NOMO-1 (cell line): ENCODE measurements around the gene DIO1.

Source experiments
- DNase-seq, 2 experiments: peaks; one replicate each; lab custom pipeline; 2025; ENCODE audit not compliant: unreplicated experiment in 2 of 2; lab: John Stamatoyannopoulos, UW

DIO1 gene

DNA sequence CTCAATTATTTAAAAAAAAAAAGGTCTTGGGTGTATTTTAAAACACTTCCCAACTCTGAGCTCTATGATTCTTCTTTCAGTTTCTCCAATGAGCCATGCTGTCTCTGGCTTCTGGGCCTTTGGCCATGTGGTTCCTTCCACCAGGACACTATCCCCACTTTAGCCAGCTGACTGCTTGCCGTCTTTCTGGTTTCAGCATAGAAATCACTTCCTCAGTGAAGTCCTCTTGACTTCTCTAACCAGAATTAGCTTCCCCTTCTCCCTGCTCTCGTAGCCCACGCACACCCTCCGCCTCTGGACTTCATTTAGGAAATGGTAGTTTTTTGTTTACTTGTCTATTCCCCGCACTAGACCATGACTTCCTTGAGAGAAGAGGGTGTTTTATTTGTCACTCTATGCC is 1.1 kb upstream of the DIO1 start:
- DNase-seq, result peak; percentile 58 to 65

DNA sequence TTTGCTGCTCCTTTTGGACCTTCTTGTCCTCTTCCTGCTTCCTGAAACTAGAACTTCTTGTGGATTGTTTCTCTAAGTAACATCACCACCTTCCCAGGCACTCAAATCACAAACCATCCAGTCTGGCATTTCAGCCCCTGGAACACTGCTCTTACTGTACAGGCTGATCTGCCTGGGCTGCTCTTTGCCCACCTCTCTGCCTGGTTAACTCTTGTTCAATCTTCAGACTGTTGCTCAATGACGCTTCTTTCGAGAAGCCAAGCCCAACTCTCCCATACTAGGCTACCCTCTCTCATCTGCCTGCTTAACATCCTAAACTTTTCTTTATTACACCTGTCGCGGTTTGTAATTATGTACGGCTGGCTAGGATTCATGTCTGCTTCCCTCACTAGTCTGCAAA is 657 bp downstream of the DIO1 start:
- DNase-seq, result no peak

DNA sequence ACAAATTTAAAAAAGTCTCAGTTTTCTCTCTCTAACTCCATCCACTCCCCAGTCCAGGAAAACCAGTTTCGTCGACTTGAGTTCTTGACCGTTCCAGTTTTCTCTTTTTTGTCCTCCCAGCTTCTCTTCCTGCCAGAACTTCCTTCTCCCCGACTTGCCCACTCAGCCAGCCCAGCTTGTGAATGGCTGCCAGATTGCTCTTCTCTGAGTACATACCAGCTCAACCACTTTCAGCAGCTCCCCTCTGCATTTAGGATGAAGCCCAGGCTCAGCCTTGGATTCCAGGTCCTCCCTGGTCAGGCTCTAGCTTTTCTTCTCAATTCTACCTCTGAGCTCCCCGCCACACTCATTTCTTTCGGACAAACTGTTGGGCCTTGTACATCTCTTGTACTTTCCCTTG is 1.4 kb downstream of the DIO1 start:
- DNase-seq, result no peak

DNA sequence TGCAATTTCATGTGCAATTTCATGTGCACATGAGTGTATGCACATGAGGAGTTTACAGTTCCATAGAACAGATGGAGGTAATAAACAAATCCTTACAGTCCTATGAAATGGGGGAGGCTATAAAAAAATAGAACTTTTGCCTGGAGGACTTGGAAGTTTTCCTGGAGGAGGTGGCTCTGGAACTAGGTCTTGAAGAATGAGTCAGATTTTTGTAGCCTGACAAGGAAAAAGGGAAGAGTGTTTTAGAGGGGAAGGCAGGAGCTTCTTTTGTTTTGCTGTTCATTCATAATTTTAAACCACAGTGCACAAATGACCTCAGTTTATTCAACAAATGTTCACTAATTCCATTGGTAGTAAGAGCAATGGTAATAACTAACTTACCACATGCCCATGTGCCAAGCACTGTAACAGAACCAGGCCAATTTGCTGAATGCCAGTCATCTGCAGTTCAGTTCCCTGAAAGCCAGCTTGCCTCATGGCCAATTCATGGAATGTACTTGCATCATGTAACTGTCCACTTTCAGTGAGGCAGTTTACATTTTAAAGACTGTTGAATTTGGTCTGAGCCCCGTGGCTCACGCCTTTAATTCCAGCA is 2.7 kb downstream of the DIO1 start:
- DNase-seq, result no peak

DNA sequence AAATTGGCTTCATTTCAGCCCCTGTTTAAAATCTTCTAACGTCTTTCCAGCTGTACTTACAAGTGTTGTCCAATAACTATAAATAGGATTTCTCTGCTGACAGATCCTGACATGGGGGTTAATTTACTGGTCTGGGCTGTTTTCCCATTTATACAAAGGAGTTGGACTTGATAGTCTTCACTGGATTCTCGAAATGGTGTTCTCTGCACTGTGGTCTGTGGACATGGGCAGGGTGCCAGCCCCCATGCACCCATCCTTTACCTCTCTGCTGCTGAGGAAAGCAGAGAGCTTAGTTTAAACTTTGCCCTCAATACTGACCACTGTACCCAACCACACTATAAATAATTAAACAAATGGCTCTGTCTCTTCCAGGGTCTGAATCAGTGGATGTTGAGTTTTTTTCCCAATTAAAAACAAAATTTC is 5.2 kb downstream of the DIO1 start:
- no peak for DNase-seq

DNA sequence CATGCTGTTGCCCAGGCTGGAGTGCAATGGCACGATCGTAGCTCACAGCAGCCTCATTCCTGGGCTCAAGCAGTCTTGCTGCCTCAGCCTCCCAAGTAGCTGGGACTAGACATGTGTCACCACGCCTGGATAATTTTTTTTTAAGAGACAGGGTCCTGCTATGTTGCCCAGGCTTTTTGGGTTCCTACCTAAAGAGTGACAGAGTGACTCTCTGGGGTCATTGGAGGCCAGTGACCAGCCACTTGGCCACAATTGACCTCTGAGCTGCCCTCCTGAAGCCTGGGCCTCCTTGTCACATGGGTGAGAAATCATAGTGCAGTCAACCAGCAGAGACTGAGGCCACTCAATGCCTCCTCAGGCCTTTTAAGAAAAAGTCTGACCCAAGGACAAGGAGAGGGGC is 5.7 kb downstream of the DIO1 start:
- no peak for DNase-seq

DNA sequence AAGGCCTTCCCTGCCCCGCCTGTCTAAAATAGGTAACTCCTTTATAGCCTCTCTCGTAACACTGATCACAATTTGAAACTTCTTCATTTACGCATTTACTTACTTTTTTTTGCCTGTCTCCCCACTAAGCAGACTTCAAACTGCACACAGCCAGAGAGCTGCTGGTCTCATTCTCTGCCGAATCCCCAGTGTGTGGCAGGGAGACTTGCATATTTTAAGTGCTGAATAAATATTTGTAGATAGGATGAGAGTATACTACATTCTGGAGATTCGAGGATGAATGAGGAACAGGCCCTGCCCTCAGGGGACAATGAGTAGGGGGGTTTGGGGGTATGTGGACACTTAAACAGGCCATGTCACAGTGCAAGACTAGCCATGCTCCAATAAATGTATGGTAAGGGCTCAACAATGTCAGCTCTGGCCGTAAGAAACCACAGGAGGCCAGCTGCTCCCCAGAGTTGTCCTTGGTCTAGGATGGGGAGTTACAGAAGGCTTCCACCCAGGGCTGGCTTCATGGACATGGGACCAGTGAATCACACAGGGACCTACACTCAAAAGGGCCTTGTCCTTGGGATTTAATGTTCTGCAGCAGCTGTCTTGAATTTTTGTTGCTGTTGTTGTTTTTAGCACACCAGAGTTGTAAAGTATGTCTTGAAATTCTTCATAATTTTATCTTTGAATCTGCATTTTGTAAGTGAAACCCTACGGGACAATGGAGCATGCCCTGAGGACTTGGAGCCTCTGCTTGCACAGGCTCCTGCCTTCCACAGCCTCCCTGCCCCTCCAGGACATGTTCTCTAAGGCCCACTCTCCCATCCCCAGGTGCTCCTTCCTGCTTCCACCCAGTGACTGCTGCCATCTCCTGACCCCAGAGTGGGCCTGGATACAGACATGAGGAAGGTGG is 8.5 kb downstream of the DIO1 start:
- no peak for DNase-seq

DNA sequence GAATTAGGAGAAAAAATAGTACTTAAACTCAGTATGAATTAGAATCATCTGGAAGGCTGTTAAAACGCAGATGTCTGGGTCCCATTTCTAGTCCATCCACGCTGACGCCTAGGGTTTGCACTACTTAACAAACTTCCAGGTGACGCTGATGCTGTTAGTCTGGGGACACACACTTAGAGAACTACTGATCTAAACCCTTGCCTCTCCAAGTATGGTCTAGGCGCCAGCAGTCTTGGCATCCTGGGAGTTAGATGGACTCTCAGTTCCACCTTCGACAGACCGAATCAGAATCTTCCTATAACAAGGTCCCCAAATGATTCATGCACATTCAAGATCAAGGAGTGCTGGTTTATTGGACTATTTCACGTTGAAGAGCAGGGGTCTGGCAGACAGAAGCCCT is 11.5 kb downstream of the DIO1 start:
- DNase-seq, result no peak

DNA sequence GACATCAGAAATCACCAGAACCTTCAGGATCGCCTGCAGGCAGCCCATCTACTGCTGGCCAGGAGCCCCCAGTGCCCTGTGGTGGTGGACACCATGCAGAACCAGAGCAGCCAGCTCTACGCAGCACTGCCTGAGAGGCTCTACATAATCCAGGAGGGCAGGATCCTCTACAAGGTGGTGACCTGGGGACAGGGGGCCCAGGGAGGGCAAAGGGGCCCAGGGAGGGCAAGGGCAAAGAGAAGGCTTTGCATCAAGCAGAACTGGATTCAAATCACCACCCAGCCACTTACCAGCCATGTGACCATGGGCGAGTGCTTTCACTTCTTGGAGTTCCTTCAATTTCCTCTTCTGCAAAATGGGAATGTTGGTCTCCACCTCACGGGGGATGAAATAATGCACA is 12.1 kb downstream of the DIO1 start:
- DNase-seq, result no peak

DNA sequence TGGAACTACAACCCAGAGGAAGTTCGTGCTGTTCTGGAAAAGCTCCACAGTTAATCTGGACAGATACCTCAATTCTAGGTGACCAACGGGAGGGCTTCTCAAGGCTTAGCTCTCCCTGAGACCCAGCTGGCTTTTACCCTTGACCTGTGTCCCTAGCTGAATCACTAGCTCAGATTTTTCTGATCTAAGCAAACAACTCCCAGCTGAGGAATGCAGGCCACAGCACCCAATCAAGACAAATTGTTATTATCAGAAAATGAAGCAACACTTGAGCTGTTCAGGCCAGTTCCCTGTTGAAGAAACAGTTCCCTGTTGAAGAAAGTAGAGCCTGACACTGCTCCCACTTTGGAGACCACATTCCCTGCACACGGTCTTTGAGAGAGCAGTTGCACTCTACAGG is 16.0 kb downstream of the DIO1 start:
- DNase-seq, result no peak

DNA sequence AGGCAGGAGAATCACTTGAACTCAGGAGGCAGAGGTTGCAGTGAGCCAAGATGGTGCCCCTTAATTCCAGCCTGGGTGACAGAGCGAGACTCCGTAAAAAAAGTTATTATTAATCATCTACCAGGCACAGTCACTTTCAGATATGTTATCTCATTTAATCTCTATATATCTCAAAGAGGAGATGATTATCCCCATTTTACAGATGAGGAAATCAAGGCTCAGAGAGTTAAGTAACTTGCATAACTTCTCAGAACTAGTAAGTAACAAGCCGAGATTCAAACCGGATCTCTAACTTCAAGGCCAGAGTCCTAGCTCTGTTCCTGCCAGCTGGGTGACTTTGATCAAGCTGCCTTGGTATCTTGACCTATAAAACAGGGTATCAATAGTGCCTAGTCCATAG is 17.5 kb downstream of the DIO1 start:
- no peak for DNase-seq

DNA sequence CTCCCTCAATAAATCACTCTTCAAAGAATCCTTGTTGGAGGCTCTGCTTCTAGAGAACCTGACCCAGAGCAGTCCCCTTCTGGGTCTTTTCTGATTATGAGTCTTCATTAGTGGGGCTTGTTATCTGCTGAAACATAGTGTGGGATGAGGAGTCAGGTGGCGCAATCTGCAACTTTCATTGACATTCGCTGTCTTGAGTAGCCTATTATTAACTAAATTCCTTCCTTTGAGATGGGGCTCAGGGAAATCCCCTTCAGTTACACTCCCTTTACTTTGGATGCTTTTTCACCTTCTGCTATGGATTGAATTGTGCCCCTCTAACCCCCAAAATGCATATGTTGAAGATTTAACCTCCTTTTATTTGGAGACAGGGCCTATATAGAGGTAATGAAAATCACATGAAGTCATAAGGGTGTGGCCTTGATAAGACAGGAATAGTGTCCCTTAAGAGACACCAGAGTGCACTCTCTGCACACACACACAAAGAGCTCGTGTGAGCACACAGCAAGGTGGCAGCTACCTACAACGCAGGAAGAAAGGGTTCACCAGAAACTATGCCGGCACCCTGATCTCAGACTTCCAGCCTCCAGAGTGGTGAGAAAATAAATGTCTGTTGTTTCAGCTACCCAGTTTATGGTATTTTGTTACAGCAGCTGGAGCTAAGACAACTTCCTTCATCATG is 19.5 kb downstream of the DIO1 start:
- no peak for DNase-seq

DNA sequence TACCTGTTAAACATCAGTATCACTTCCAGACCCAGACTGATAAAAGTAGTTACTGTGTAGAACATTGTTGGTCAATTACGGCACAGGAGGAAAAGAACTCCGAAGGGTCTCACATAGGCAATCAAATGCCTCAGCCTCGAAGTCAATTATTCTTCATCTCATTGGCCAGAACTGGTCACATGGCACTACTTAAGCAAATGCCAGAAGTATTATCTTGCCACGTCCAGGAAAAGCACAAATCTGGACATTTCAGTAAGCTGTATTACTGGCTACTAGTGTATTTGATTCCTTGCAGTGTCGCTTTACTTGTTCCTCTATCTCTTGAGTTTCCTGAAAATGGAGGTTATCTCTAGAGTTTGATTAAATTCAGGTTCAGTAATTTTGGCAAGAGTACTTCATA is 24.4 kb downstream of the DIO1 start:
- no peak for DNase-seq

DNA sequence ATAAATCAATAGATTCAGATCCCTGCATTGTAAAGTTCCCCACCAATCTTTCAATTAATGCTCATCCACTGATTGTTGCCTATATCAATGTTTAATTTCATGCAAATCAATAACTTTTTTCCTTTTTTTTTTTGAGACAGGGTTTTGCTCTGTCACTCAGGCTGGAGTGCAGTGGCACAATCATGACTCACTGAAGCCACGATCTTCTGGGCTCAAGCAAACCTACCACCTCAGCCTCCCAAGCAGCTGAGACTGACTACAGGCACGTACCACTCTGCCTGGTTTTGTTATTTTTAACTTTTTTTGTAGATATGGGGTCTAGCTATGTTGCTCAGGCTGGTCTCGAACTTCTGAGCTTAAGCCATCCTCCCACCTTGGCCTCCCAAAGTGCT is 25.7 kb downstream of the DIO1 start:
- DNase-seq, result no peak

DNA sequence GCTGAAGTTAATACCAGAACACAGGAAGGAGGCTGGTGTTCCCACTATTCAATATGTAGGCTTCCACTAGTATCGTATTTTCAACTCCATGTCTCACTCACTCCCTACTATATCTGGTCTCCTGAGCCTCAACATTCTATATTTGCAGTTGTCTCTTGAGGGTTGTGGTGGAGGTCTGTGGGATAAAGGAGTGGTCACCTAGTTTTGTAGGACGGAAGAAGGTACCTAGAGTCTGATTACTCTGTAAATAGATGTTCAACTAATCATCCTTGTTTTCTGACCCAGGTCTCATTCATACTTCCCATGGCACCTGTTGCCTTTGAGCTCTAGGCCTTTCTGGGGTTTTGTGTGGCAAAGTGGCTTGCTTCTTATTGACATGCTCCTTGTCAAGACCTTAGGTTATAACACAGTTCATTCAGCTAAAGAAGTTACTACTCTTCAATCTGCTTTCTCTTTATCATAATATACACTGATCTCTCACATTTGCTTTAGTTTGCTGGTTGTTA is 33.4 kb downstream of the DIO1 start:
- DNase-seq, result no peak

DNA sequence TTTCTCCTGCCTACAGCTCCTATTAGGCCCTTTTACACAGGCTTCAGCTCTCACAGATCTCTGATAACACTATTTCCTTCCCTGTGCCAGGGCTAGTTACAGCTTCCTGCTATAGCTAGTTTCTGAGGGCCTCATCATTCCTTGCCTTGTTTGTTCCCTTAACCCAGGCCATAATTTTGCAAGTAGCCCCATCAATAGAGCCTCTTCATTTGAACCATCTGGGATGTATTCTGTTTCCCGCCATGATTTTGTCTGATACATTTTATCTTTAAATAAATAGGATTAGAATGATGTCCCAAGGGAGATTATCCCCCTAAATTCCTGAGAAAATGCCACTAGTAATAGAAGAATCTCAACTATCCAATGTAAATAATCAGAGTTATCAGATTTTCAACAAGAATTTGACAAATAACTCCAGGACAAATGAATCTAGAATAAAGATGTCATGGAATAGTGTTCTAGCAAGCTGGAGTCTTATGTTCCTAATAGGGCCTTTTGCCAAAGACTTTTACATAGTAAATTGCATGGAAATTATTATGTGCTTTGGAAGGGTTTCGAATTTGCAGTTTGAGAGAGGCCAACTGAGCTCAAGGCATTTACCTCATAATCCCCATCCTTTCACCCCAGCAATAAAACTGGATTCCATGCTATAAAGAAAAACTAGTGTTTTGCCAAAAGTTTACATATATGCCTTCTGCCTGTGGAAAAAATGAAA is 35.4 kb downstream of the DIO1 start:
- no peak for DNase-seq

DNA sequence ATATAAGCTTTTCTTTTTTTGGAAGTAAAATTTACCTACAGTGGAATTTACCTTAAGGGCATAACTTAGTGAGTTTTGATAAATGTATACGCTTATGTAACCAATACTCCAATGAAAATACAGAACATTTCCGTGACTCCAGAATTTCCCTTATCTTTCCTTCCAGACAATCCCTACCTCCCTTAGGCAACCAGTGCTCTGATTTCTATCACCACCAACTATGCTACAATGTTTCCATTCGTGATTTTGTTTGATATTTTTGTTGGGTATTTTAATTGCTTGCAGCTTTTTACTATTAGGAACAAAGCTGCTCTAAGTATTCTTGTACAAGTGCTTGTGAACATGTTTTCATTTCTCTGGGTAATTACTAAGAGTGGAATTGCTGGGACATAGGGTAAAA is 36.9 kb downstream of the DIO1 start:
- no peak for DNase-seq

DNA sequence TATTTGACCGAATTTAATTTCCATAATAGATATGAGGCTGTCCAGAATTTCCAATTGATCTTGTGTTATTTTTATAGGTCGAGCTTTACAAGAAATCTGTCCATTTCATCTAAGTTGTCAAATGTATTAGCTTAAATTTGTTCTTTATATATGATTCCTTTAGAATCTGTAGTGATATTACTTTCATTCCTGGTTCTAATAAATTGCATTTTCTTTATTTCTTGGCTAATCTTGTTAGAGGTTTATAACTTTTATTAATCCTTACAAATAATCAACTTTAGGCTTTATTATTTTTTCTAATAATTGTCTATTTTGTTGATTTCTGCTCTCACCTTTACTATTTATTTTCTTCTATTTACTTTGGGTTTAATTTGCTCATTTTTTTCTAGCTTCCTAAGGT is 37.5 kb downstream of the DIO1 start:
- DNase-seq, result no peak

DNA sequence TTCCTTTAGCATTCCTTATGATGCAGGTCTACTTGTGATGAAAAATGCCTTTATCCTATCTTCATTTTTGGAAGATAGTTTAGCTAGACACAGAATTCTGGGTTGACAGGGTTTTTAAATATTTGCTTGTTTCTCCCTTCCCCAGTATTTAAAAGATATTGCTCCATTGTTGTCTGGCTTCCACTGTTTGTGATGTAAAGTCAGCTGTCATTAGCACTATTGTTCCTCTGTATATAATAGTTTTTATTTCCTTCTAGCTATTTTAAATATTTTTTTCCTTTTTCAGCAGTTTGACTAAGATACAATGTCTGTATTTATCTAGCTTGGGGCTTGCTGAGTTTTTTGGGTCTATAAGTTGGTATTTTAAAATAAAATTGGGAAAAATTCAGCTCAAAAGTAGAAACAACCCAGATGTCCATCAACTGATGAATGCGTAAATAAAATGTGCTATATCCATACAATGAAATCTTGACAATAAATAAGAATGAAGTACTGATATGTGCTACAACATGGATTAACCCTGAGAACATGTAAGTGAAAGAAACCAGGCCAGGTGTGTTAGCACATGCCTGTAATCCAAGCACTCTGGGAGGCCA is 40.3 kb downstream of the DIO1 start:
- DNase-seq, result no peak

DNA sequence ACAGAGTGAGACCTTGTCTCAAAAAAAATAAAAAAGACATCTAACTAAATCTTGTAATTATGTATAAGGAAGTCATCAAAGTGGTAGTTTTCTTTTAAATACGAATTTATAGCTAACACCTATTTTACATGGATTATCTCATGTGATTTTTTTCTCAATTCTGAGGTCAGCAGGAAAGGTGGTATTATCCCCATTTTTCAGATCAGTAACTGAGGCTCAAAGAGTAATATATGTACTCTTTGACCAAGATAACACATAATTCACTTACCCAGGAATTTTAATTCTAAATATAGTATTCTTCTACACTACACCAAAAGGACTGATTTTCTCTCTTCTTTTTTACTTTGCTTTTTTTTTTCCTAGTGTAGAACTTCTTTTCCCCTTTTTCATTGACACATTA is 42.4 kb downstream of the DIO1 start:
- DNase-seq, result no peak
